Skin epidermis (tissue), 12 donors: ENCODE measurements around the gene TESMIN.
A peak's percentile ranks its signal among the peaks of the same experiment; 100 is the strongest.

Experiments
- H3K27ac ChIP-seq, 21 experiments: fragments of 200-600 bp; sonication (generic) in 11 of 21; one replicate each; pipeline ENCODE4 v1.5.0; 2020; ENCODE audit warnings: mild to moderate bottlenecking in 3 of 21, inconsistent platforms in 2 of 21, moderate library complexity in 2 of 21
- H3K4me3 ChIP-seq, 7 experiments: fragments of 200-600 bp; sonication (generic) in 2 of 7; one replicate each; pipeline ENCODE4 v1.5.0; 2020; ENCODE audit warnings: inconsistent platforms in 2 of 7, mild to moderate bottlenecking in 2 of 7, moderate library complexity in 1 of 7

TESMIN gene

DNA sequence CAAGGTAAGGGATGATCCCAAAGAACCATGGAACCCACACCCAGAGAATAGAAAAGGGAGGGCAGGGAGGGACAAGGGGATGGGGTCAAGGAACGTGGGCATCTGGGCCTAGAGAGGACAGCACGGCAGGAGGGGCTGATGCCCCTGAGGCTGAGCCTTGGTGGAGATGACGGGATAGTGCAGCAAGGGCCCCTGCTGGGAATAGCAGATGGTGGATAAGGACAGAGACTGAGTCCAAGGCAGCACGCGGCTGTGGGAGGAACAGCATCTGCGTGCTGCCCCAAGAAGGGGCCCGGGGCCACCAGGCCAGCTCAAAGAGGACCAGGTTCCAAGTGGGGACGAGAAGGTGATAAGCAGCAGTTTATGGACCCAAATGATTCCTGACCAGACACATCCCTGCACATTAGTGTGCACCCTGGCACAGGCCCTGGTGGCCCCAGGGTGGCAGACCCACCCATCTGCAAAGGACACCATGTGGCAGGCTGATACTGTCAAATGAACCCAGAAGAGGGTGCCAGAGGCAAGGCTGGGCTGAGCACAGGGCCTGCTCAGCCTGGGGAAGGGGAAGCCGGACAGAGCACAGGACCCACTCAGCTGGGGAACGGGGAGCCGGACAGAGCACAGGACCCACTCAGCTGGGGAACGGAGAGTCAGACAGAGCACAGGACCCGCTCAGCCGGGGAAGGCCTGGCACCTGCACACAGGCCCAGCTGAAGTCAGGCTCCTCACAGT is 12.8 kb upstream of the TESMIN start:
- no peak overlapping the region for H3K4me3 ChIP-seq
- H3K27ac ChIP-seq = no peak overlapping the region

DNA sequence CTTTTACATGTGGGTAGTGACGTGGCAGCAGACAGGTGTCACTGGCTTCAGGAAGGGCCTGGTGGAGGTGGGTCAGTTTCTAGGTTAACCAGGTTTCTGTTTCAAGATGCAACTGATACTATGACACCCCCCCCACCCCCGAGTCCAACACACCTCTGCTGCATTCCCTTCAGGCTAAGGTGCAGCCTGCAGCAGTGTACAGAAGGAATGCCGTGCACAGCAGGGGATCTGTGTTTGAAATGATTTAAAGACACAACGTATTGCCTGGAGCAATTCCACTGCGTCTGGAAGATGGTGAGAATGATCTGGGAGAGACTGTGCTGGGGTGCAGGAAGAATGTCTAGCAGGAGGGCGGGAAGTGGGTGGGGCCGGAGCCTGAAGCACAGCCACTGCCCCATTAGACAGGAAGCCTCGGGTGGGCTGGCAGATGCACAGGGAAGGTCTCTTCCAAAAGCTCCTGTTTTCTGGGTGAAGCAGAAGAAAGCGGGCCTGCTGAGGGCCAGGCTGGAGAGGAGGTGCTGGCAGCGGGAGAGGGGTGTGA is 11.9 kb upstream of the TESMIN start:
- Histone ChIP-seq H3K4me3 (no peak overlapping the region), H3K27ac (no peak overlapping the region)

DNA sequence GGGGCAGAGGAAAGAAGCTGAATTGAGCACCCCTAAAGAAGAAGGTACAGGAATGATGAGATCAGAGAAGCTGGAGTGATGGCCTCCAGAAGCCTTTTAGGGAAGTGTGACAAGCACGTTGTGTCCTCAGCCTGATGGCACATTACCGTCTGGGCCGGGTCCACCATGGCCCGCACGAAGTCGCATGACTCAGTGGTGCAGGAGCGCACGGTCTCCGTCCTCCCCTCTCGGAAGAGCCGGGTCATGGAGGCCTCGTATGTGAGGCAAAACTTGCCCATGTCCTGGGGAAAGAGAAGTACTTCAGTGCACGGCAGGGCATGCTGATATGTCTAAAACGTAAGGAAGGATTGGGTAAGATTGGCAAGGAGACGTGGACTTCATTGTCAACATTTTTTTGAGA is 11.2 kb upstream of the TESMIN start:
- no peak overlapping the region for H3K4me3 ChIP-seq

DNA sequence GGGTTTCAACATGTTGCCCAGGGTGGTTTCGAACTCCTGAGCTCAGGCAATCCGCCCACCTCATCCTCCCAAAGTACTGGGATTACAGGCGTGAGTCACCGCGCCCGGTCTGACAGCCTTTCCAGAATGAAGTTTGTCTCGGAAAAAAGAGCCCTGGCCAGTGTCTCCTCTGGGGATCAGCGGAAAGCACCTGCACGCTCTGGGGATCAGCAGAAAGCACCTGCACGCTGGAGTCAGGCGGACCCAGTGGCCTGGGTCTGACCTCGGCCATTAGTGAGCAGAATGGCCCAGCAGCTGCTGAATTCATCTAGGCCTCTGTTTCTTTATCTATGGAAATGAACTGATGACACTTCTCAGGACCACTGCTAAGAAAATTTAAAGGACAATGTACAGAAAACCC is 10.5 kb upstream of the TESMIN start:
- H3K27ac ChIP-seq = no peak overlapping the region
- no peak overlapping the region for H3K4me3 ChIP-seq

More for the DNA sequence above, 11.2 kb upstream of the TESMIN start:
- H3K27ac ChIP-seq = no peak overlapping the region

DNA sequence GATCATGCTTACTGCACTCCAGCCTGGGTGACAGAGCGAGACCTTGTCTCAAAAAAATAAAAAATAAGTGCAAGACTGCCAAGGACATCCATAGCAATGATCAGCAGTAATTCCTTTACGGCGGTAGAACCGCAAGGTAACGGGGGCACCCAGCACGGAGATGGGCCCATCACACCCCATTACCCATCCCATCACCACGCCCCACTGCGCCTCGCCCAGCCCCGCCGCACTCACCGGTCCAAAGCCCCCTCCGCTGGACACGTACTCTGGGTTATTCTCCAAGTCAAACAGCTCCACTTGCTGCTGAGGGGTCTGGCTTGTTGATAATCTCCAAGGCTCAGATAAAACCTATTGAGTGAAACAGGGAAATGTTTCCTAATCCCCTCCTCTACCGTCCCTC is 8.7 kb upstream of the TESMIN start:
- no peak overlapping the region for H3K27ac ChIP-seq
- no peak overlapping the region for H3K4me3 ChIP-seq

DNA sequence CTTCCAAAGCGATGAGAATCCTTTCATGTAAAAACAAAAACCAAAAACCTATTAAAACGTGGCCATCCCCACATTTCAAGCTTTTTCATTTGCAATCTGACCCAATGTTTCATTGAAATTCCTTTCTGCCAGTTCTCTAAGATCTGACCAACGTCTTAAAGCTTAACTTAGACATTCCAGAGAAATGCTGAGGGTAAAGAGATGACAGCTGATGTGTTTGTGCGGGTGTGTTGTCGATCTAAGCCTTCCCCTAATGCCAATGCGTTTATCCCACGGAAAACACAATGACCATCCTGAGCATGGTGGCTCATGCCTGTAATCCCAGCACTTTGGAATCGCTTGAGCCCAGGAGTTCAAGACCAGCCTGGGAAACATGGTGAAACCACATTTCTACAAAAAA is 6.4 kb upstream of the TESMIN start:
- no peak overlapping the region for H3K4me3 ChIP-seq
- H3K27ac ChIP-seq = no peak overlapping the region

DNA sequence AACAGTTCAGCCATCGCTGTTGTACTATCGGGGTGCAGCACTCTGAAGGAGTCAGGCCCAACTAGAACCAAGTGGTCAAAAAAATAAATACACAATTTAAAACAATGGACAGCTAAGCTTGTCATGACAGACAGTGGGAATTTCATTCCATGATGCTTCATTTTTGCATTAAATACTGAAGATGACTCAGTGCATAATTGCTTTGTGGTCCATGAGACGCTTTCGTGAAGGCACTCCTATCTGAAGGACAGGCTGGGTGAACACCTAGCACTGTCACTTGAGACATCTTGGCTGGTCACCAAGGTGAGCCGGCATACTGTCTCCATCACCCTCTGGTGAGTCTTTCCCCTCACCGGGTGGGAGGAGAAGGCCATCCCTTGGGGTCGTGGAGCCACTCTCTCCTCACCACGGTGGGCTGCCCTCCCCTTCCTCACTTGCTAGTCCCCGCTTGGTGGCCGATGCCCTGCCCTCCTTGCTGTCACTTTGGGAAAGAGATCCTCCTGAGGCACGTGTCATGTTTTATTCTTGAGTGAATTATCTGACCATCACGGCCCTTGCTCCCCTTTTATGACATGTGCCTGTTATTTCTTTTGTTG is 4.9 kb upstream of the TESMIN start:
- Histone ChIP-seq H3K4me3 (no peak overlapping the region), H3K27ac (no peak overlapping the region)

DNA sequence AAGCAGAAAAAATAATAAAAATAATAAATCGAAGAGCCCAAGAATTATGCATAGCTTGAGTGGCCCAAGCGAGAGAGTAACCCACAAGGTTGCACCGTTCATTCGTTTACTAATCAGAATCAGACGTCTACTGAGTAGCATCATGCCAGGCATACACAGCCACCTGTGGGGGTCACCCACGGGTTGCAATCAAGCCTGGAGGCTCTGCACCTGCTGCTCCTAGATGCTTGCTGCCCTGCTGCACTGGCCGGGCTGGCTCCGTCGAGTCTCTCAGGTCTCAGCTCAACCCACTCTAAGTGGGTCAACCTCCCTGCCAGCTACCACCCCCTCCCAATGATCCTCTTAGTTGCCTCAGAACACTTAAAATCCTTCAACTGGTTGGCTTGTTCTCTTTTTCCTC is 2.0 kb upstream of the TESMIN start:
- H3K4me3 ChIP-seq = no peak overlapping the region
- H3K27ac ChIP-seq = no peak overlapping the region

DNA sequence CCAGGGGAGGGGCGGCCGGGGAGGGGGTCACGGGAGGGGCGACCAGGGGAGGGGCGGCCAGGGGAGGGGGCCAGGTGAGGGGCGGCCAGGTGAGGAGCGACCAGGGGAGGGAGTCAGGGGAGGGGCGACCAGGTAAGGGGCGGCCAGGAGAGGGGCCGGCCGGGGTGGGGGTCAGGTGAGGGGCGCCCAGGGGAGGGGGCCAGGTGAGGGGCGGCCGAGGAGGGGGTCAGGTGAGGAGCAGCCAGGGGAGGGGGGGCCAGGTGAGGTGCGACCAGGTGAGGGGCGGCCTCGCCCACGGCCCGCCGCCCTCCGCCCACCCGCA is 355 bp downstream of the TESMIN start:
- Histone ChIP-seq H3K4me3 (peak overlapping the region; percentile 38 to 55 (median 47)), H3K27ac (peak overlapping the region in 10 of 21 experiments; percentile 21 to 78 (median 60))

DNA sequence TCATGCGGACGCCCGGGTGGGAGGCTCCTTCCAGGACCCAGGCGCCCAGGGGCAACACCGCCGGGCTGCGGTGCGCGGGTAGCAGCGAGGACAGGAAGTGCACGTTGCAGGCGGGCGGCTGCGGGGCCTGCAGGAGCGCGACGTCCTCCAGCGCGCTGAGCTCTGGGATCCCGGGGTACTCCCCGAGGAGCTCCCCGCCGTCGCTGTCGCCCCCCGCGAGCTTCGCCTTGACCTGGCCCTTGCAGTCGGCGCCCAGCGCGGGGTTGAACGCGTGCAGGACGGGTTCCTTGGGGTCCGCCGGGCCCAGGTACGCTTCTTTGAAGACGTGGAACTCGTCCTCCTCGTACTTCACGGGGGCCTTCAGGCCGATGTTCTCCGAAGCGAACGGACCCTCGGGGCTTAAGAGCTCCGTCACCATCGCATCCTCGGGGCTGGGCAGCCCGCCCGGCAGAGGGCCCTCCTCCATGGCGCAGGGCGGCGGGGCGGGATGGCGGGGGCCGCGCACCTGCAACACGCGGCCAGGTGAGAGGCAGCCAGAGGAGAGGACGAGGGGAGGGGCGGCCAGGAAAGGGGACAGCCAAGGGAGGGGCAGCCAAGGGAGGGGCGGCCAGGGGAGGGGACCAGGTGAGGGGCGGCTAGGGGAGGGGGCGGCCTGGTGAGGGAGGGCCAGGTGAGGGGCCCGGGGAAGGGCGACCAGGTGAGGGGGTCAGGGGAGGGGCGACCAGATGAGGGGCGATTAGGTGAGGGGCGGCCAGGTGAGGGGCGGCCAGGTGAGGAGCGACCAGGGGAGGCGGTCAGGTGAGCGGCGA is 921 bp downstream of the TESMIN start:
- Histone ChIP-seq H3K27ac (peak overlapping the region in 5 of 21 experiments; percentile 9 to 78 (median 66)), H3K4me3 (peak overlapping the region in 5 of 7 experiments; percentile 38 to 55 (median 47))

DNA sequence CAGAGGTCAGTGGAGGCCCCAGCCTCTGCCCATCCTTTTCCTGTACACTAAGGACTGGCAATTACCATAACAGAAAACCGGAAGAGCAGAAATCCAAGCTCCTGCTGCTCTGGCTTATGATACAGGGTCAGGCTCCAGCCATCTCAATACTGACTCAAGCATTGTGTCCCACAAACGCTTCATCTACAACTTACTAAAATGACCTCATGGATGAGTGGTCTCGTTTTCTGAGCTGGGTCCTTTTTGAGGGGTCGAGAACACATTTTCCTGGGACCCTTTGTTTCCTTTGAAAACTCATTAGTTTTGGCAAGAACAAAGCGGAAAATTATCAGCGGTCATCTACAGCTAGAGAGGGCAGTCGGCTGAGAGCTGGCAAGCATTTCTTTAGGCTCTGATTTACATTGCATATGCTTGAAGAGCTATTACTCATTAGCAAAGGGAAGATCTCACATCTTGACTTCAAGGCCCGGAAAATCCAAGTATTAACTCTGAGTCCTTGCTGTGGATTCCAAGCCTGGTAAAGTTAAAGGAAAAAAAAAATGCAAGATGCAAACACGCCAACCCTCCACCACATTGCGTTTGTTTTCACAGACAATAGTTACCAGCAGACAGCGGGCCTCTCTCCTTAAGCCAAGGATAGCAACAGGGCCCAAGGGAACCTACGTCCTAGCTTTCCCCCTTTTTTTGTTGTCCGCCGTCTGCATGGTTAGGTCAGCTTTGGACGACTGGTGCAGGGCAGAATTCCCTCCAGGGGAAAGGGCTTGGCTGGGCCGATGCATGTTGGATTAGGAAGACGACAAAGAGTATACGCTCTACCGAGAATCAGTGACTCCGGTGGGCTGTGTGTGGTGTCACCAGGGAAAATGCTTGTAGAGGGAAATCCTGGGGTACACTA is 1.8 kb downstream of the TESMIN start:
- Histone ChIP-seq H3K27ac (peak overlapping the region in 2 of 21 experiments; percentile 9 to 24), H3K4me3 (no peak overlapping the region)

DNA sequence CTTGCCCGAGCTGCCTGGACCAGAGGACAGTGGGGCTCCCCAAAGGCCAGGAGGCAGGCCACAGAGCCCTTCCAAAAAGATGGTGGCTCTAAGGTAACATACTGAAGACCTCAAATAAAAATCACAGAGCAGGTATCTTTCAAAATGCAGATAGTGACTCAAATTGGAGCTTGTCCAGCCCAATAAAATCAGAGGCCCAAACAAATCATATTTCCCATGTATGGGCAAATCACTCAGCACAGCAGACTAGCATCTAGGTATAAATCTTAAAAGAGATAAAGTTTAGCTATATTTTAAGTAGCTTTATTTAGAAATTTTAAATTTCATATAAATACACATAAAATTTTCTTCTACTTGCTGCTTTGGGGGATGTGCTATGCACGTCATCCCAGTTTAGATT is 3.3 kb downstream of the TESMIN start:
- H3K27ac ChIP-seq = no peak overlapping the region
- H3K4me3 ChIP-seq = no peak overlapping the region

DNA sequence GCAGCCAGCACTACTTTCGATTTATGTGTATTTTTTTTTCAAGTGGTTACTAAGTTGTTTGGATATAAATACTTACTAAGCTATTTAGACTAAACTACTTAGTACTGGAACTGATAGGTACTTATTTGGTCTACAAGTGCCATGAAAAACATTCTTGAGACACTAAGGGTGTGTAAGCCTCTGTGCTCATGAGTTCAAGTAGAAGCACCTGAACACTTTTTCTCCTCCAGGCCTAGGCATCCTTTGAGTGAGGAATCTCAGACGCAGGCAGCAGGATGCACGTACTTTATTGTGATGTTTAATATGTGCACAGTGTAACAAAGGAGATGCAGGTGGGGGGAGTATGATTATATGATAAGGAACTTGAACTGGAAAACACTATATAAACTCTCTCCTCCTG is 7.8 kb downstream of the TESMIN start:
- Histone ChIP-seq H3K4me3 (no peak overlapping the region), H3K27ac (no peak overlapping the region)

DNA sequence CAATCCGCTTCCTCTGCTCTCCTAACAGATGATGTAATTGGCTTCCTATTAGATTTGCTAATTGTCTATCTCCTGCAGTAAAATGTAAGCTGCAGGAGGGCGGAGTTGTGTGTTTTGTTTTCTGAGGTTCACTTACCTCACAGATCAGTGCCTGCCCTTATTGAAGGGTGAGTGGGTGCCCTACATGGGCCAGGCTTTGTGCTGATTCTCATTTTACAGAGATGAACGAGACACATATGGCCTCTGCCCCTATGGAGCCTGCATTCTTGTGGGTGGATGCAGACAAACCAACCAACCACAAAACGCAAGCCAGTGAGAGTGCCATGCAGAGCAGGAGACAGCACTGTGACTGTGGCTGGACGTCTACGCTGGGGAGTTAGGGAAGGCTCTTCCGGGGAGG is 9.9 kb downstream of the TESMIN start:
- no peak overlapping the region for H3K27ac ChIP-seq
- H3K4me3 ChIP-seq = no peak overlapping the region

DNA sequence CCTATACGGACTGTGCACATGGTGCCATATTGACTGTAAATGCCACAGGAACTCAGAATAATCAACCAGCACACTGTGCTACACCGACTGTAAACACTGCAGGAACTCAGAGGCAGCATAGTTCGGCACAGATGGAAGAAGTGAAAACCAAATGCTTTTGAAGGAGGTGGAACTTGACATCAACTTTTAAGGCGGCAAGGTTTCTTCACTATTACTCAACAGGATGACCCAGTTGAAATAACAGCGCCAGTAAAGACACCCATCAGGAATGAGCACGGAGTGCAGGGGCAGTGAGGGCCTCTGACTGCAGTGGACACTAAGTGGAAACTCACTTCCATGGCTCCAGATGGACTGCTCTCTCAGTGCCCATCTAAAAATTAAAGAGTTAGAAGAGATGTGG is 15.7 kb downstream of the TESMIN start:
- no peak overlapping the region for H3K27ac ChIP-seq
- no peak overlapping the region for H3K4me3 ChIP-seq

DNA sequence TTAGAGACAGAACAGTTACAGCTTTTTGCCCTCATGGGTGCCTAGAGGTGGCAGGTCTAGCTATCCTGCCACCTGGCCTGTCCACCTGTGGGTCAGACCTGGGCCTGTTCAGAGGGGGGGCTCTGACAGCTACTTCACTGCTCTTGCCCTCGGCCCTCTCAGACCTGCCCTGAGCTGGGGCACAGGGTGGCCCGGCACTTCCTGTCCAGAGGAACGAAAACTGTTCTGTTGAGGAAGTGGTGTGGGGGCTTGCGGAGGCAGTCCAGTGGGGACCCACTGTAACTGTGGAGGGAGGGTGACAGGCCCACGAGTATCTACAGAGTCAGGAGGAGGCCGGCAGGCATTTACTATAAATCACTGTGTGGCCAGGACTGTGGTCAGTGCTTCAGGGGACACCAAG is 16.2 kb downstream of the TESMIN start:
- Histone ChIP-seq H3K27ac (no peak overlapping the region), H3K4me3 (no peak overlapping the region)

DNA sequence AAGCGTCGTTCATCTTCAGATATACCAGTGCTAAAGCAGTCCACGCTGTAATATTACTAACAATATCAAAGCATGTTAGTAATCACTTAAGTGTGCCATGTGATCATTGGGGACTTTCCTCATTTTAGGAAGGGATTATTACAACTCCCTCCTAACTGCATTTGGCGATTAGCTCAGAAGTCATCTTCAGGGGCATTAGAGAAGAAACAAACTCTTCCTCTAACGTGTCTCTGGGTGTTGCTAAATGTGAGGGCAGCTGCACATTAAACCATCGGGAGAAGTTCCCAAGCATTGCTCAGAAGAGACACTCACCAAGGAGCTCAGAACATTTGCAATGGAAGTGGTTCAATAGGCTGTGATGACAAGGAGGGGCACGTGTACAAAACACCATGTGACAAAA is 17.2 kb downstream of the TESMIN start:
- no peak overlapping the region for H3K27ac ChIP-seq
- H3K4me3 ChIP-seq = no peak overlapping the region

DNA sequence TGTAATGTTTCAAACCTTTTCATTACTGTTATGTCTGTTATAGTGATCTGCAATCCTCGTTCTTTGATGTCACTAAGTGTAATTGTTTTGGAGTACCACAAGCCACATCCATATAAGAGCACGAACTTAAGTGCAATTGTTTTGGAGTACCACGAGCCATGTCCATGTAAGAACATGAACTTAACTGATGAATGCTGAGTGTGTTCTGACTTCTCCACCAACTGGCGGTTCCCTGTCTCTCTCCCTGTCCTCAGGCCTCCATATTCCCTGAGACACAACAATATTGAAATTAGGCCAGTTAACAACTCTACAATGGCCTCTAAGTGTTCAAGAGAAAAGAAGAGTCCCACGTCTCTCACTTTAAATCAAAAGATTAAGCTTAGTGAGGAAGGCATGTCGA is 23.5 kb downstream of the TESMIN start:
- H3K27ac ChIP-seq = no peak overlapping the region
- H3K4me3 ChIP-seq = no peak overlapping the region

DNA sequence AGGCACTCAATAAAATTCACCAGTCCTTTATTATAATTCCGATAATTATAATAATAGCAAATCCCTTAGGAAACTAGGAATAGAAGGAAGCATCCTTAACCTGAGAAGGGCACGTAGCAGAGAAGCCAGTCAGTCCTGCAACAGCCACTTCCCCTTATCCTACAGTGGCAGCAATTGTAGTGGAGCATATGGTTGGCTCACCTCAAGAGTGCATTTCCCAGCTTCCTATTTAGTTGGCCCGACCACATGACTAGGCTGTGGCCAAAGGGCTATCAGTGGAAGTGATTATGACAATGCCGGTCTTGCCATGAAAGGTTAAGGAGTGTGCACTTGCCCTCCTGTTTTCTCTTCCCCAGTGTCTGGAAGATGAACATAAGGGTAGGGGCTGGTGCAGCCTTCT is 27.0 kb downstream of the TESMIN start:
- Histone ChIP-seq H3K27ac (no peak overlapping the region), H3K4me3 (no peak overlapping the region)

DNA sequence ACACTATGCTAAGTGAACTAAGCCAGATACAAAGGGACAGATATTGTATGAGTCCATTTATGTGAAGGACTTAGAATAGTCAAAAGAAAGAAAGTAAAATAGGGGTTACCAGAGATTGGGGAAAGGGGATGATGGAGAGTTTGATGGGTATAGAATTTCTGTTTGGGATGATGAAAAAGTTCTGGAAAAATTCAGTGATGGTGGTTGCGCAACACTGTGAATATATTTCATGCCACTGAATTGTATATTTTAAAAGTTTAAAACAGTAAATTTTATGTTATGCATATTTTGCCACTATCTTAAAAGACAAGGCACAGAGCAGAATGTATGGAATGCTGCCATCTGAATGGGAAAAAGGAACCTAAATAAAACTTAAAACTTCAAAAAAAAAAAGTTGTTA is 29.2 kb downstream of the TESMIN start:
- Histone ChIP-seq H3K4me3 (no peak overlapping the region), H3K27ac (no peak overlapping the region)
